Measurements from ENCODE around the gene TMEM219. TPM values are rescaled to one million over a fixed set of nuclear protein-coding genes. Genes with fewer than 3 reads are reported as not detected.

The TMEM219 gene
- total RNA-seq, 2 experiments from 2014 or later = 31.9 to 35.5 TPM

GRCh38 chr16:29993903-29994599 is 32.2 kb downstream of the TMEM219 start:
- H3K4me1 Mint-ChIP-seq (ENCODE audit: low read depth) = peaks cover 28% of the 10 kb centered on the region
- intact Hi-C loops (cut with micrococcal nuclease) = no loop called here
- no peaks in the 10 kb centered on the region for H3K27me3 Mint-ChIP-seq (ENCODE audit: low read depth)
- no peaks in the 10 kb centered on the region for H3K9me3 Mint-ChIP-seq
- H3K27ac Mint-ChIP-seq = peak overlapping the region; percentile 98
- H3K4me3 Mint-ChIP-seq = peak overlapping the region; percentile 98
- H3K36me3 Mint-ChIP-seq (ENCODE audit: low read depth) = peaks cover 39% of the 10 kb centered on the region
- no peak for DNase-seq
- CTCF ChIA-PET = interaction anchor here (1.3 to 2.1 kb wide), 2 partner anchors 12 to 38 kb away, joined by 5 read pairs; no protein-coding TSS in a partner anchor

DNA sequence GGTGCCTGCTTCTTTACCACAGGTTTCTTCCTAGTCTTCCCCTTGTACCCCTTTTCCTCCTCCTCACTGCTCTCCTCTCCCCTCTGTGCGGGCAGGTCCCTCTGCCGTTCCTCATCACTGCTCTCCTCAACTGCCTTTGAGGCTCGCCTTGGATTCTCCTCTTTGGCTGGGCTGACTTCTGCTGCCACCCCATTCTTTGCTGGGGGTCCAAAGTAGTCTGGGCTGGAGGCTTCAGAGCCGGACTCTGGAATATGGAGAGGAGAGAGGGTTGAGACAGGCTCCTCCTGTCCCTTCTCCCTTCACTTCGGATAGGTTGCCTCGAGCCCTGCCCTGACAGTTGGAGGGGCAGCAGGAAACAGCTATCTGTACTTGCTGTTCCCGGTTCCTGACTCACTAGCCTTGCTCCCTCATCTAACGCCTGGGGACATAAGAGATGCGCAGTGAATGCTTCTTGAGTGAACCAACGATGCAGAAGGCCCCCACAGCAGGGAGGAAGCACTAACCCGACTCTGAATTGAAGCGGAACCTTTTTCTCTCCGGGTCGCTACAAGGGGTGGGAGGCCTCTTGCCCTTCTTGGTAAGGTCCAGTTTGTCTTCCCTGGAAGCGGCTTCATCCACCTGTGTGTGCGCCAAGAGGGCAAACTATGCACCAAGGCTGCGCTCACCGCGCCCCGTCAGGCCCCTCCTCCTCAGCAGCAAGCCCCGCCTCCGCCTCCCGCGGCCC is 32.9 kb downstream of the TMEM219 start:
- Mint-ChIP-seq H3K4me1 (ENCODE audit: low read depth) (peaks cover 30% of the 10 kb centered on the region), H3K4me3 (peak overlapping the region; percentile 98), H3K27ac (peak overlapping the region; percentile 98), H3K9me3 (no peaks in the 10 kb centered on the region), H3K36me3 (ENCODE audit: low read depth) (peaks cover 41% of the 10 kb centered on the region), H3K27me3 (ENCODE audit: low read depth) (no peaks in the 10 kb centered on the region)
- CTCF ChIA-PET = no interaction called here
- peak; percentile 77 for DNase-seq
- intact Hi-C loops (cut with micrococcal nuclease) = loop anchor here (1.0 kb wide), 5 partner anchors 21 to 189 kb away; partner anchors contain the start of genes ALDOA, CDIPT, KCTD13 and TAOK2

- peaks cover 41% of the 10 kb centered on the region for H3K36me3 Mint-ChIP-seq (ENCODE audit: low read depth)
- H3K4me1 Mint-ChIP-seq (ENCODE audit: low read depth) = peaks cover 32% of the 10 kb centered on the region
- peak within 1 kb of the TSS; percentile 98 for H3K4me3 Mint-ChIP-seq
- H3K9me3 Mint-ChIP-seq = no peaks in the 10 kb centered on the region
- DNase-seq = peak; percentile 92
- intact Hi-C loops (cut with micrococcal nuclease) = loop anchor here (1.0 kb wide), 5 partner anchors 22 to 190 kb away; partner anchors contain the start of genes ALDOA, CDIPT, KCTD13 and TAOK2
- peak within 1 kb of the TSS; percentile 98 for H3K27ac Mint-ChIP-seq
- no peaks in the 10 kb centered on the region for H3K27me3 Mint-ChIP-seq (ENCODE audit: low read depth)
- CTCF ChIA-PET = interaction anchor here (1.2 kb wide), 1 partner anchor 293 kb away, joined by 3 read pairs; no protein-coding TSS in a partner anchor
Measured at GRCh38 chr16:29995324-29995910, 33.5 kb downstream of the TMEM219 start, which contains the start of gene HIRIP3. Gene HIRIP3 (minus strand): TSS chr16:29995617. CDS start chr16:29995605, 12 bp downstream.

- Mint-ChIP-seq H3K36me3 (ENCODE audit: low read depth) (peaks cover 38% of the 10 kb centered on the region), H3K4me1 (ENCODE audit: low read depth) (peaks cover 32% of the 10 kb centered on the region), H3K9me3 (no peaks in the 10 kb centered on the region), H3K27me3 (ENCODE audit: low read depth) (no peaks in the 10 kb centered on the region), H3K4me3 (peak within 1 kb of the TSS; percentile 98), H3K27ac (peak within 1 kb of the TSS; percentile 98)
- intact Hi-C loops (cut with micrococcal nuclease) = loop anchor here (1.0 kb wide), 5 partner anchors 23 to 191 kb away; partner anchors contain the start of genes ALDOA, CDIPT, KCTD13 and TAOK2
- CTCF ChIA-PET = interaction anchor here (1.2 kb wide), 2 partner anchors 294 to 297 kb away, joined by 3 read pairs; no protein-coding TSS in a partner anchor
- DNase-seq = peak; percentile 100
Measured at GRCh38 chr16:29995911-29996765, 34.3 kb downstream of the TMEM219 start, which contains the start of gene INO80E. Gene INO80E (plus strand): TSS chr16:29996241. CDS start chr16:29996311, 70 bp downstream.

DNA sequence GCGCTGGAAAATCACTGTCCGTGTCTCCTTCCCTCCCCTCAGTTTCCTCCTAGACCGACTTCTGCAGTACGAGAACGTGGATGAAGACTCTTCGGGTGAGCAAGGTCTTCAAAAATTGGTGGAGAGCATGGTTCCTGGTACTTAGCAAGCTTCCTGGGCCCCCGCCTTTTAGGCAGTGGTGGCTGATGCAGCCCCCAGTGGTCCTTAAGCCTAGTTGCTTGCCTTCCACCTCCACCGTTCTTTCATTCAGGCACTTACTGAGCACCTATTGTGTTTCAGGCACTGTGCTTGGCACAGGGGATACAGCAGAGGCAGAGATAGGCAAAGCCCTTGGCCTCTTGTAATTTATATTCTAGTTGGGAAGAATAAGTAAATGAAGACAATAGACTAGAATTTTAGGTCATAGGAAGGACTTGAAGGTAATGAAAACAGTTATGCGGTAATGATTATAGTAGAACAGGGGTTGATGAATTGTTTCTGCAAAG is 34.9 kb downstream of the TMEM219 start:
- Mint-ChIP-seq H3K27ac (peak overlapping the region; percentile 98), H3K36me3 (ENCODE audit: low read depth) (peaks cover 38% of the 10 kb centered on the region), H3K9me3 (no peaks in the 10 kb centered on the region), H3K4me3 (peak overlapping the region; percentile 98), H3K4me1 (ENCODE audit: low read depth) (peaks cover 32% of the 10 kb centered on the region), H3K27me3 (ENCODE audit: low read depth) (no peaks in the 10 kb centered on the region)
- intact Hi-C loops (cut with micrococcal nuclease) = no loop called here
- CTCF ChIA-PET = interaction anchor here (0.6 to 1.2 kb wide), 3 partner anchors 78 to 298 kb away, joined by 3 read pairs; no protein-coding TSS in a partner anchor
- no peak for DNase-seq

- no peak overlapping the region for H3K4me3 Mint-ChIP-seq
- H3K36me3 Mint-ChIP-seq (ENCODE audit: low read depth) = peaks cover 34% of the 10 kb centered on the region
- DNase-seq = no peak
- H3K4me1 Mint-ChIP-seq (ENCODE audit: low read depth) = peaks cover 24% of the 10 kb centered on the region
- no peaks in the 10 kb centered on the region for H3K9me3 Mint-ChIP-seq
- no peak overlapping the region for H3K27ac Mint-ChIP-seq
- CTCF ChIA-PET = no interaction called here
- no peaks in the 10 kb centered on the region for H3K27me3 Mint-ChIP-seq (ENCODE audit: low read depth)
- intact Hi-C loops (cut with micrococcal nuclease) = no loop called here
Measured at GRCh38 chr16:29999605-30000004, 37.7 kb downstream of the TMEM219 start.

DNA sequence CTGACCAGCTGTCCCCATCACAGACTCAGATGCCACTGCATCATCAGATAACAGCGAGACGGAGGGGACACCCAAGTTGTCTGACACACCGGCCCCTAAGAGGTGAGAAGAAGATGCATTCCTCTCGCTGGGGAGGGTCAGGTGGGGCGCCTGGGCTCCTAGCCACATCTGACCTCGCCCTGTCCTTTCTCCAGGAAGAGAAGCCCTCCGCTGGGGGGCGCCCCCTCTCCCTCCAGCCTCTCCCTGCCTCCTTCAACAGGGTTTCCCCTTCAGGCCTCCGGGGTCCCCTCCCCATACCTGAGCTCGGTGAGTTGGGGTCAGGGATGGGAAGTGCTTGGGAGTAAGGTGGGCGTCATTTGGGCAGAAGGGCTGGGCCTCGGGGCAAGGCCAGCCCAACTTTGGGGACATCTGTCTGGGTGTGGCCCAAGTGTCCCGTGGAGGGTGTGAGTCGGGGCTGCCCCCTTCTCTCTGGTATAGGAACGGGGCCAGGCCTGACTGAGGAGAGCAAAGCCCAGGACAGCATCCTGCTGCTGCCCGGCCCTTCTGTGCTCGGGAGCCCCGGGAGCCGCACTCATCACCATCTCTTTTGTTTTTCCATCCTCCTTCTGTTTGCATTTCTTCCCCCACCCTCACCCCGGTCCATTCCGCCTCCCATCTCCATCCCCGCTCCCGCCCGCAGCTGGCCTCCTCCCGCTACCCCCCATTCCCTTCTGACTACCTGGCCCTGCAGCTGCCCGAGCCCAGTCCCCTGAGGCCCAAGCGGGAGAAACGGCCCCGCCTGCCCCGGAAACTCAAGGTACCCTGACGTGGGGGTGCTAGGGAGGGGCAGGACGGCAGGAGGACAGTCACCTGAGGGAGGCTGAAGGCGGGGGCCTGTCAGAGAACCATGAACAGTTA is 39.1 kb downstream of the TMEM219 start:
- CTCF ChIA-PET = interaction anchor here (0.6 kb wide), 1 partner anchor 262 kb away, joined by 3 read pairs; no protein-coding TSS in a partner anchor
- peaks cover 28% of the 10 kb centered on the region for H3K36me3 Mint-ChIP-seq (ENCODE audit: low read depth)

DNA sequence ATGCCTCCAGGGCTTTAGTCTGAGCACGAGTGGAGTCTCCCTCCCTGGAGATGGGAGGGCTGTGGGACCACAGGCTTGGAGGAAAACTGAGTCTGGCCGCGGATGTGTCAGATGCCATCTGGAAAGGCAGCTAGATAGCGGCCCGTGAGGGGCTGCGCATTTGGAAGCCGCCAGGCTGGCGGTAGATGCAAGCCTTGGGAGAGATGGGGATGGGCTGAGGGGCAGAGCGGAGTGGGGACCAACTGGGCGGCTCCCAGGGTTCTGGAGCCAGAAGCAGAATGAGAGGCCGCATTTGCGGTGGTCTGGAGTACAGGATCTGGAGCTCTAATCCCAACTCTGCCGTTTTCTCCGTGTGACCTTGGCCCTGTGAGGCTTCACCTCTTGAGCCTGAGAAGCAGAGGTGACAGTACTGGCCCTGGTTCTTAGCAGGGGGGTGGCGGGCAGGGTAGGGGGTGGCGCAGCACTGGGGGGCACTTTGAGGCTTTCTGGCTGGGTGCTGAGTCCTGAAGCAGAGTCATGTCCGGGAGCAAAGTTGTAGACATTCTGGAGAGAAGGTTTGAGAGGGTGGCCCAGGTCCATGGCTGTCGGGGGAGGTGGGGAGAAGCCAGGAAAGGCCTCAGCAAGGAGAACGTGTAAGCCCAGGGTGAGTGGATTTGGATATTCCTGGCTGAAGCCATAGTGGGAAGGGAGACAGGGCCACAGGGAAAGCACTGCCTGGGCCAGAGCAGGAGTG is 40.9 kb downstream of the TMEM219 start:
- CTCF ChIA-PET = no interaction called here
- H3K27ac Mint-ChIP-seq = no peak overlapping the region
- peaks cover 11% of the 10 kb centered on the region for H3K4me1 Mint-ChIP-seq (ENCODE audit: low read depth)
- intact Hi-C loops (cut with micrococcal nuclease) = no loop called here
- DNase-seq = no peak
- no peak overlapping the region for H3K4me3 Mint-ChIP-seq
- H3K27me3 Mint-ChIP-seq (ENCODE audit: low read depth) = no peaks in the 10 kb centered on the region
- peaks cover 21% of the 10 kb centered on the region for H3K36me3 Mint-ChIP-seq (ENCODE audit: low read depth)
- H3K9me3 Mint-ChIP-seq = no peaks in the 10 kb centered on the region

More for the DNA sequence above, 39.1 kb downstream of the TMEM219 start:
- H3K4me1 Mint-ChIP-seq (ENCODE audit: low read depth) = peaks cover 17% of the 10 kb centered on the region
- no peak overlapping the region for H3K27ac Mint-ChIP-seq
- no peaks in the 10 kb centered on the region for H3K9me3 Mint-ChIP-seq
- no peak overlapping the region for H3K4me3 Mint-ChIP-seq
- H3K27me3 Mint-ChIP-seq (ENCODE audit: low read depth) = no peaks in the 10 kb centered on the region
- DNase-seq = no peak
- intact Hi-C loops (cut with micrococcal nuclease) = no loop called here

GRCh38 chr16:30003670-30004423 is 42.0 kb downstream of the TMEM219 start:
- H3K4me1 Mint-ChIP-seq (ENCODE audit: low read depth) = peaks cover 4% of the 10 kb centered on the region
- CTCF ChIA-PET = interaction anchor here (0.6 to 1.3 kb wide), 4 partner anchors 28 to 304 kb away, joined by 3 to 6 read pairs (median 3); partner anchors contain the start of gene TLCD3B
- H3K4me3 Mint-ChIP-seq = no peak overlapping the region
- peaks cover 13% of the 10 kb centered on the region for H3K36me3 Mint-ChIP-seq (ENCODE audit: low read depth)
- no peaks in the 10 kb centered on the region for H3K27me3 Mint-ChIP-seq (ENCODE audit: low read depth)
- intact Hi-C loops (cut with micrococcal nuclease) = no loop called here
- no peak for DNase-seq
- H3K27ac Mint-ChIP-seq = no peak overlapping the region
- no peaks in the 10 kb centered on the region for H3K9me3 Mint-ChIP-seq
